Natural killer cell (primary cell): ENCODE measurements around the gene CEP152. TPM values are rescaled to one million over a fixed set of nuclear protein-coding genes. Genes with fewer than 3 reads are reported as not detected.

Experiments
- ATAC-seq, 3 donors: fragments of 150-1000 bp in 2 of 3; fragments of 200-7000 bp in 1 of 3; cut with Tn5 transposase; 1 replicate in 1 of 3; 2 replicates in 2 of 3; pipeline ENCODE4 v1.10.0; 2021; ENCODE audit warnings: mild to moderate bottlenecking in 2 of 3, moderate library complexity in 2 of 3
- DNase-seq, 2 donors: peaks; one replicate each; pipeline versions ENCODE4 v3.0.0 to v3.0.0-alpha.2; 2013 to 2021; ENCODE audit warnings: mixed read lengths in 1 of 2
- H3K27ac ChIP-seq: one replicate; pipeline ENCODE4 v1.5.1; 2013; ENCODE audit warnings: mild to moderate bottlenecking, low read length
- H3K27me3 ChIP-seq: one replicate; pipeline ENCODE4 v1.6.1; 2013; ENCODE audit warnings: low read length; ENCODE audit not compliant: control insufficient read depth, insufficient read depth
- H3K36me3 ChIP-seq: one replicate; pipeline ENCODE4 v1.6.1; 2013; ENCODE audit warnings: low read length; ENCODE audit not compliant: control insufficient read depth, insufficient read depth
- H3K4me1 ChIP-seq: one replicate; pipeline ENCODE4 v1.6.1; 2013; ENCODE audit warnings: low read length; ENCODE audit not compliant: control insufficient read depth, insufficient read depth
- H3K4me3 ChIP-seq: one replicate; pipeline ENCODE4 v1.5.1; 2013; ENCODE audit warnings: low read length
- H3K9me3 ChIP-seq: one replicate; pipeline ENCODE4 v1.6.1; 2013; ENCODE audit warnings: low read length; ENCODE audit not compliant: control insufficient read depth, insufficient read depth
- H3K27ac Mint-ChIP-seq, 2 donors: one replicate each; pipeline ENCODE4 v1.8.0; 2022; ENCODE audit warnings: mild to moderate bottlenecking in 2 of 2, mixed read lengths in 2 of 2, moderate library complexity in 1 of 2
- H3K27me3 Mint-ChIP-seq, 2 donors: one replicate each; pipeline ENCODE4 v1.8.0; 2022; ENCODE audit warnings: low read depth in 2 of 2, mixed read lengths in 2 of 2
- H3K36me3 Mint-ChIP-seq: one replicate; pipeline ENCODE4 v1.8.0; 2022; ENCODE audit warnings: mixed read lengths
- H3K4me1 Mint-ChIP-seq, 2 donors: one replicate each; pipeline ENCODE4 v1.8.0; 2022; ENCODE audit warnings: mixed read lengths in 2 of 2
- H3K4me3 Mint-ChIP-seq: one replicate; pipeline ENCODE4 v1.8.0; 2022; ENCODE audit warnings: mild to moderate bottlenecking, moderate library complexity, mixed read lengths
- H3K9me3 Mint-ChIP-seq, 2 donors: one replicate each; pipeline ENCODE4 v1.8.0; 2022; ENCODE audit warnings: mixed read lengths in 2 of 2
- CTCF ChIP-seq: fragments of 200-600 bp; IDR thresholded peaks from one replicate; pipeline ENCODE4 v1.8.0; 2022; ENCODE audit warnings: antibody characterized with exemption
- WGBS: methylation state at CpG from one replicate; pipeline ENCODE4 v1.1.7; 2013; ENCODE audit warnings: missing lambda C conversion rate; ENCODE audit not compliant: insufficient coverage; 5-methylcytosine and 5-hydroxymethylcytosine counted together
- intact Hi-C: fragments of 100-400 bp; cut with micrococcal nuclease; formaldehyde crosslinking; loops from one replicate; pipeline ENCODE4 v1.14.2; 2022
- total RNA-seq, 4 donors: library from RNA; stranded (reverse); fragments of 120-200 nt in 1 of 4; gene quantifications; one replicate each; pipeline versions ENCODE4 v1.2.3 to v1.2.4, GENCODE V29; 2013 to 2022

Gene CEP152
- total RNA-seq, 3 donors from 2014 or later (not counting 1 experiment from before 2014, with no cell fraction given): 7.2 to 11.4 (median 9.2) TPM

- Mint-ChIP-seq H3K27me3 (no peaks in the 10 kb centered on the region), H3K36me3 (no peaks in the 10 kb centered on the region), H3K4me3 (no peak overlapping the region), H3K4me1 (no peaks in the 10 kb centered on the region), H3K9me3 (no peaks in the 10 kb centered on the region), H3K27ac (no peak overlapping the region)
- no peak for ATAC-seq
- Histone ChIP-seq H3K4me1 (no peaks in the 10 kb centered on the region), H3K36me3 (peaks cover 2% of the 10 kb centered on the region), H3K27ac (no peak overlapping the region), H3K27me3 (no peaks in the 10 kb centered on the region), H3K4me3 (no peak overlapping the region), H3K9me3 (no peaks in the 10 kb centered on the region)
- 100% methylated on average over 1 of the region's 2 CpGs for WGBS
- no peak for DNase-seq
- no peak for TF ChIP-seq CTCF
- intact Hi-C loops: loop anchor here (2.0 kb wide), 1 partner anchor 69 kb away; no protein-coding TSS in a partner anchor
These were observed 86.9 kb downstream of the CEP152 start for GRCh38 chr15:48723969-48724368.

GRCh38 chr15:48722764-48723661, 87.9 kb downstream of the CEP152 start:
- Mint-ChIP-seq H3K27me3 (no peaks in the 10 kb centered on the region), H3K4me3 (no peak overlapping the region), H3K36me3 (no peaks in the 10 kb centered on the region), H3K9me3 (no peaks in the 10 kb centered on the region), H3K27ac (no peak overlapping the region), H3K4me1 (no peaks in the 10 kb centered on the region)
- ATAC-seq (no peak), DNase-seq (no peak)
- intact Hi-C loops: no loop called here
- no peak overlapping the region for H3K27ac ChIP-seq
- H3K36me3 ChIP-seq: no peaks in the 10 kb centered on the region
- no peak for TF ChIP-seq CTCF
- H3K4me1 ChIP-seq: no peaks in the 10 kb centered on the region
- H3K9me3 ChIP-seq: no peaks in the 10 kb centered on the region
- WGBS: 92% methylated on average over 5 of the region's 5 CpGs
- no peak overlapping the region for H3K4me3 ChIP-seq
- H3K27me3 ChIP-seq: no peaks in the 10 kb centered on the region

GRCh38 chr15:48721061-48721810, 89.6 kb downstream of the CEP152 start:
- no peak for TF ChIP-seq CTCF
- Mint-ChIP-seq H3K27me3 (no peaks in the 10 kb centered on the region), H3K9me3 (peaks cover 0 to 2% of the 10 kb centered on the region in 2 donors), H3K36me3 (peaks cover 7% of the 10 kb centered on the region), H3K27ac (no peak overlapping the region), H3K4me1 (no peaks in the 10 kb centered on the region), H3K4me3 (no peak overlapping the region)
- DNase-seq: no peak
- WGBS: 90% methylated on average over 6 of the region's 6 CpGs
- Histone ChIP-seq H3K36me3 (no peaks in the 10 kb centered on the region), H3K4me1 (no peaks in the 10 kb centered on the region), H3K27ac (no peak overlapping the region), H3K9me3 (no peaks in the 10 kb centered on the region), H3K27me3 (no peaks in the 10 kb centered on the region), H3K4me3 (no peak overlapping the region)
- intact Hi-C loops: no loop called here
- ATAC-seq: no peak
